IMR-90 (cell line): ENCODE results near the gene LAMA5. TPM values are rescaled to one million over a fixed set of nuclear protein-coding genes. Genes with fewer than 3 reads are reported as not detected.

Experiments used
- ATAC-seq: fragments of 200-7000 bp; cut with Tn5 transposase; 2 replicates; pipeline ENCODE4 v1.9.1; 2020; ENCODE audit warnings: low read depth, mild to moderate bottlenecking, moderate library complexity
- BruUV-seq: library from RNA; stranded (reverse); fragments of 400-500 nt; replicated peaks from 2 replicates; lab custom pipeline; 2021; lab: Mats Ljungman, UMichigan
- CTCF ChIA-PET: fragments of 300-600 bp; formaldehyde crosslinking; extraction: SDS; loops from one replicate; lab custom pipeline; 2021; ENCODE audit warnings: antibody characterized with exemption; lab: Yijun Ruan, JAX
- POLR2A ChIA-PET: fragments of 300-600 bp; sonication (Branson Sonifier 250); formaldehyde crosslinking; loops from one replicate; lab custom pipeline; 2022; ENCODE audit warnings: antibody characterized with exemption; ENCODE audit not compliant: unreplicated experiment; lab: Charles Lee
- DNase-seq: peaks from one replicate; pipeline ENCODE4 v3.0.0; 2013
- H2AFZ ChIP-seq: replicated peaks from 2 replicates; pipeline ENCODE3; 2013; ENCODE audit warnings: low read length, mild to moderate bottlenecking; ENCODE audit not compliant: poor library complexity
- H2AK5ac ChIP-seq: 2 replicates; pipeline ENCODE4 v1.6.1; 2013; ENCODE audit warnings: low read depth, low read length, inconsistent platforms
- H2AK9ac ChIP-seq: replicated peaks from 2 replicates; pipeline ENCODE3; 2013; ENCODE audit warnings: mild to moderate bottlenecking, low read depth, low read length, moderate library complexity; ENCODE audit not compliant: poor library complexity
- H2BK120ac ChIP-seq: 2 replicates; pipeline ENCODE4 v1.6.1; 2013; ENCODE audit warnings: low read depth, low read length, inconsistent platforms
- H2BK15ac ChIP-seq: 3 replicates; pipeline ENCODE4 v1.6.1; 2013; ENCODE audit warnings: low read depth, low read length, inconsistent platforms
- H2BK20ac ChIP-seq: 2 replicates; pipeline ENCODE4 v1.6.1; 2013; ENCODE audit warnings: low read depth, mild to moderate bottlenecking, inconsistent platforms, low read length, moderate library complexity
- H2BK5ac ChIP-seq: 2 replicates; pipeline ENCODE4 v1.6.1; 2013; ENCODE audit warnings: mild to moderate bottlenecking, low read depth, low read length, inconsistent platforms; ENCODE audit not compliant: poor library complexity, severe bottlenecking
- H3K14ac ChIP-seq: replicated peaks from 2 replicates; pipeline ENCODE4 v1.6.1; 2013; ENCODE audit warnings: low read depth, low read length, inconsistent platforms
- H3K18ac ChIP-seq: 2 replicates; pipeline ENCODE4 v1.6.1; 2013; ENCODE audit warnings: low read depth, low read length, control low read depth
- H3K23ac ChIP-seq: 2 replicates; pipeline ENCODE4 v1.6.1; 2013; ENCODE audit warnings: low read depth, low read length, inconsistent platforms
- H3K27ac ChIP-seq: 2 replicates; pipeline ENCODE4 v1.5.1; 2013; ENCODE audit warnings: mild to moderate bottlenecking, control low read depth, low read length; ENCODE audit not compliant: insufficient read depth
- H3K27me3 ChIP-seq: 2 replicates; pipeline ENCODE4 v1.6.1; 2013; ENCODE audit warnings: low read length; ENCODE audit not compliant: control insufficient read depth, insufficient read depth
- H3K36me3 ChIP-seq: 2 replicates; pipeline ENCODE4 v1.6.1; 2013; ENCODE audit warnings: low read length, mixed read lengths; ENCODE audit not compliant: control insufficient read depth, insufficient read depth
- H3K4ac ChIP-seq: 2 replicates; pipeline ENCODE4 v1.6.1; 2013; ENCODE audit warnings: low read depth, low read length, inconsistent platforms
- H3K4me1 ChIP-seq: 2 replicates; pipeline ENCODE4 v1.6.1; 2013; ENCODE audit warnings: low read length, mixed read lengths; ENCODE audit not compliant: control insufficient read depth, insufficient read depth
- H3K4me2 ChIP-seq: 2 replicates; pipeline ENCODE4 v1.6.1; 2013; ENCODE audit warnings: low read depth, mild to moderate bottlenecking, control low read depth, low read length, moderate library complexity
- H3K4me3 ChIP-seq: 2 replicates; pipeline ENCODE4 v1.5.1; 2013; ENCODE audit warnings: low read depth, mild to moderate bottlenecking, control low read depth, low read length, moderate library complexity; ENCODE audit not compliant: insufficient read depth
- H3K56ac ChIP-seq: 2 replicates; pipeline ENCODE4 v1.6.1; 2013; ENCODE audit warnings: low read length, inconsistent platforms; ENCODE audit not compliant: insufficient read depth; ENCODE audit errors: extremely low read depth
- H3K79me1 ChIP-seq, 2 experiments: 2 replicates each; pipeline ENCODE4 v1.6.1; 2013; ENCODE audit warnings: low read length in 2 of 2, inconsistent platforms in 1 of 2, low read depth in 1 of 2
- H3K9ac ChIP-seq: 2 replicates; pipeline ENCODE4 v1.6.1; 2013; ENCODE audit warnings: low read depth, low read length, control low read depth
- H3K9me1 ChIP-seq: 2 replicates; pipeline ENCODE4 v1.6.1; 2013; ENCODE audit warnings: low read length, inconsistent platforms; ENCODE audit not compliant: insufficient read depth
- H3K9me3 ChIP-seq: 2 replicates; pipeline ENCODE4 v1.6.1; 2013; ENCODE audit warnings: low read length; ENCODE audit not compliant: control insufficient read depth, insufficient read depth
- H4K20me1 ChIP-seq: 2 replicates; pipeline ENCODE4 v1.6.1; 2013; ENCODE audit warnings: low read length, inconsistent platforms; ENCODE audit not compliant: insufficient read depth
- H4K5ac ChIP-seq: 2 replicates; pipeline ENCODE4 v1.6.1; 2013; ENCODE audit warnings: mild to moderate bottlenecking, low read depth, low read length, control low read depth
- H4K8ac ChIP-seq, 2 experiments: 2 replicates each; pipeline ENCODE4 v1.6.1; 2013; ENCODE audit warnings: low read depth in 2 of 2, low read length in 2 of 2, control low read depth in 1 of 2, inconsistent platforms in 1 of 2
- H4K91ac ChIP-seq: 2 replicates; pipeline ENCODE4 v1.6.1; 2013; ENCODE audit warnings: low read depth, low read length, inconsistent platforms; ENCODE audit not compliant: insufficient read depth
- CEBPB ChIP-seq: IDR thresholded peaks from 2 replicates; pipeline ENCODE4 v1.6.1; 2012; ENCODE audit warnings: low read depth, low read length, improper control_type of control experiment
- ELK1 ChIP-seq: fragments of 150-350 bp; IDR thresholded peaks from 2 replicates; pipeline ENCODE4 v1.6.1; 2016; ENCODE audit warnings: low read depth, mild to moderate bottlenecking, low read length, moderate library complexity, borderline replicate concordance
- FOS ChIP-seq: fragments of 150-350 bp; IDR thresholded peaks from 2 replicates; pipeline ENCODE4 v1.6.1; 2016; ENCODE audit warnings: low read depth, low read length
- NFE2L2 ChIP-seq: fragments of 150-350 bp; IDR thresholded peaks from 2 replicates; pipeline ENCODE4 v1.6.1; 2016; ENCODE audit warnings: low read depth, mild to moderate bottlenecking, low read length
- RAD21 ChIP-seq: IDR thresholded peaks from 2 replicates; pipeline ENCODE4 v1.6.1; 2012; ENCODE audit warnings: low read length, improper control_type of control experiment
- RCOR1 ChIP-seq: IDR thresholded peaks from 2 replicates; pipeline ENCODE4 v1.6.1; 2012; ENCODE audit warnings: mild to moderate bottlenecking, low read length, improper control_type of control experiment; ENCODE audit not compliant: insufficient replicate concordance
- RFX5 ChIP-seq: IDR thresholded peaks from 2 replicates; pipeline ENCODE4 v1.8.0; 2012; ENCODE audit warnings: low read depth, mild to moderate bottlenecking, low read length, moderate library complexity
- USF2 ChIP-seq: fragments of 150-350 bp; IDR thresholded peaks from 2 replicates; pipeline ENCODE4 v1.6.1; 2017; ENCODE audit warnings: mild to moderate bottlenecking, antibody characterized with exemption, low read length, low read depth
- WGBS, 2 experiments: methylation state at CpG; one replicate each; pipeline versions ENCODE4 v1.1.5 to v1.1.7; 2013; ENCODE audit warnings: missing lambda C conversion rate in 2 of 2; ENCODE audit not compliant: insufficient read length in 1 of 2; ENCODE audit errors: extremely low coverage in 2 of 2; 5-methylcytosine and 5-hydroxymethylcytosine counted together
- dilution Hi-C: fragments of 300-500 bp; cut with HindIII; formaldehyde crosslinking; loops from one replicate; pipeline ENCODE4 v1.14.3; 2018; ENCODE audit warnings: low sequenced_read_pairs; ENCODE audit not compliant: unreplicated experiment
- in situ Hi-C: fragments of 300-500 bp; cut with MboI; formaldehyde crosslinking; loops from 3 replicates; pipeline ENCODE4 v1.14.3; 2019; ENCODE audit warnings: low sequenced_read_pairs, inconsistent platforms, mixed read lengths
- intact Hi-C: fragments of 100-400 bp; cut with micrococcal nuclease; formaldehyde crosslinking; loops from 2 replicates; pipeline ENCODE4 v1.10.0; 2022
- polyA plus RNA-seq, 3 experiments: library from polyadenylated mRNA; depleted of rRNA; stranded (reverse); fragments of >200 nt; gene quantifications; 2 replicates each; pipeline ENCODE4 v1.2.3, GENCODE V29; 2012; ENCODE audit warnings: low replicate concordance in 1 of 3
- total RNA-seq: library from RNA; depleted of rRNA; stranded (reverse); fragments of >200 nt; gene quantifications from 2 replicates; pipeline ENCODE4 v1.2.3, GENCODE V29; 2012

Gene LAMA5
- total and polyA plus RNA-seq, 2 of the 4 experiments (the other 2 are of a cell fraction), result 0.90 to 7.3 TPM

- in situ Hi-C loops, result loop anchor here (25.0 kb wide), 1 partner anchor 331 kb away; no protein-coding TSS in a partner anchor
- POLR2A ChIA-PET, result interaction anchor here (0.6 kb wide), 1 partner anchor 67 kb away, joined by 4 read pairs; no protein-coding TSS in a partner anchor
- CTCF ChIA-PET, result no interaction called here
Measured at GRCh38 chr20:62281161-62281933, 85.8 kb downstream of the LAMA5 start.

More at GRCh38 chr20:62281161-62281933, 85.8 kb downstream of the LAMA5 start:
- intact Hi-C loops, result no loop called here
- H3K36me3 ChIP-seq, result peaks cover 66% of the 10 kb centered on the region
- no peak overlapping the region for H3K9ac ChIP-seq
- H2BK15ac ChIP-seq, result no peak overlapping the region
- H4K20me1 ChIP-seq, result peaks cover 8% of the 10 kb centered on the region; the same call in 1 of the 2 replicates
- H3K56ac ChIP-seq, result no peak overlapping the region
- no peak overlapping the region for H3K27ac ChIP-seq
- H3K4ac ChIP-seq, result no peak overlapping the region
- TF ChIP-seq RCOR1 (no peak), RFX5 (no peak), FOS (no peak), RAD21 (no peak), NFE2L2 (no peak), ELK1 (no peak), USF2 (no peak), CEBPB (no peak)
- no peak overlapping the region for H2AK5ac ChIP-seq
- no peak overlapping the region for H2AK9ac ChIP-seq
- H3K4me3 ChIP-seq, result no peak overlapping the region
- H2BK120ac ChIP-seq, result no peak overlapping the region
- no peak overlapping the region for H3K14ac ChIP-seq
- dilution Hi-C loops, result loop anchor here (25.0 kb wide), 1 partner anchor 106 kb away; the partner anchor contains the start of gene RPS21
- H4K5ac ChIP-seq, result no peak overlapping the region
- H3K23ac ChIP-seq, result no peak overlapping the region
- no peak overlapping the region for H3K18ac ChIP-seq
- H3K4me2 ChIP-seq, result no peak overlapping the region
- H3K27me3 ChIP-seq, result no peaks in the 10 kb centered on the region
- no peaks in the 10 kb centered on the region for H3K9me3 ChIP-seq
- H4K8ac ChIP-seq, result no peak overlapping the region
- H3K79me1 ChIP-seq, result peaks cover 4 to 9% of the 10 kb centered on the region in 2 experiments; a peak in 3 of 4 replicates
- H2BK5ac ChIP-seq, result no peak overlapping the region
- H3K9me1 ChIP-seq, result peaks cover 13% of the 10 kb centered on the region
- H2BK20ac ChIP-seq, result no peak overlapping the region
- no peak for DNase-seq
- no peak for ATAC-seq
- H4K91ac ChIP-seq, result no peak overlapping the region
- WGBS, 2 experiments, result 88% methylated on average over 15 of the region's 31 CpGs; no CpG with 5 or more reads in 1 of the 2 experiments
- no peak overlapping the region for H2AFZ ChIP-seq
- H3K4me1 ChIP-seq, result no peaks in the 10 kb centered on the region
- BruUV-seq, result no TSS peak
